ENCODE measurements around the gene SAMD10.

GRCh38 chr20:64025826-64026412 is 46.5 kb upstream of the SAMD10 start:
- TF ChIP-seq EP300 (IDR thresholded peaks at IDR 0.05) (no peak), CTCF (IDR thresholded peaks at IDR 0.05) (no peak)

Measured in stomach (tissue), 4 donors.